Stimulated activated CD8-positive, alpha-beta memory T cell treated with anti-CD3 and anti-CD28 coated beads, Interleukin-4, amount 100 ng/mL, for 24 hours (primary cell): Measurements from ENCODE around the gene CHCHD3.
"Not testable (repeated sequence)": the region's sequence is repeated elsewhere in the genome, so short reads cannot be mapped to it uniquely, and the experiment has no call there.

ENCODE experiments used
- DNase-seq: peaks from one replicate; pipeline ENCODE4 v3.0.0-alpha.2; 2020; ENCODE audit warnings: low read depth

The CHCHD3 gene

GRCh38 chr7:133003052-133003910, 78.6 kb downstream of the CHCHD3 start:
- no peak for DNase-seq

- no peak for DNase-seq
Measured at GRCh38 chr7:133001727-133002126, 80.2 kb downstream of the CHCHD3 start.

GRCh38 chr7:132999845-133000244, 82.0 kb downstream of the CHCHD3 start:
- no peak for DNase-seq

DNA sequence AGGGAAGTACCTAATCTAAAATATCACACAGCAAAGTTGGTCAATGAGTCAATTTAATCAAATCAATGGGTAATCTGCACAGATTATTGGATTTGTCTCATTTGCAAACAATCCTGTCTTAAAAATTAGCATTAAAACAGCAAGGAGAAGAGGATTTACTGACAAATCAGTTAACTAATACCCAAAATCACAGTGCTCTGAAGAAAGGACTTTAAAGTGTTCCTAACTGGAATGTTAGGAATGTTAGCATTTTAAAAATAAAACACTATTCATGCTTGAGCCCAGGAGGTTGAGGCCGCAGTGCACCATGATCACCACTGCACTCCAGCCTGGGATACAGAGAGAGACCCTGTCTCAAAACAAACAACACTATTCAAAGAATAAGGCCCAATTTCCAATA, 83.1 kb downstream of the CHCHD3 start:
- no peak for DNase-seq

DNA sequence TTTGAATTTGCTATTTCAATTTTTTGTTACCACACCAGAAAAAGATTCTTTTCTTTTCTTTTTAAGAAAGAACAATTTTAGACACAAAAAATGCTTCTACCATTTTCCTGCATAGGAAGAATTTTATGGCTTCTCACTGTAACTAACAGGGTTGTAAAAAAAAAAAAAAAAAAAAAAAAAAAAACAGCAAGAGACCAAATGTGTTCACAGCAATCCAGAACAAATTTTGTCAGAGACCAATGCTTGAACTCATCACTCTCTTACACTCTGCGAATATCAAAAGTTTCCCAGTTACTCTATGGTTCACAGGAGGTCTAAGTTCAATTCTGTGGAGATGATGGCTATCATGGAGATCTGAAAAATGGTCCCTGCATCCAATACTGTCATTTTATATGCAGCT, 84.4 kb downstream of the CHCHD3 start:
- no peak for DNase-seq

- no peak for DNase-seq
Measured at GRCh38 chr7:132996581-132997242, 85.2 kb downstream of the CHCHD3 start.

- DNase-seq: no peak
Measured at GRCh38 chr7:132993377-132994013, 88.4 kb downstream of the CHCHD3 start.

- DNase-seq: no peak
Measured at GRCh38 chr7:132991615-132992587, 90.0 kb downstream of the CHCHD3 start.

DNA sequence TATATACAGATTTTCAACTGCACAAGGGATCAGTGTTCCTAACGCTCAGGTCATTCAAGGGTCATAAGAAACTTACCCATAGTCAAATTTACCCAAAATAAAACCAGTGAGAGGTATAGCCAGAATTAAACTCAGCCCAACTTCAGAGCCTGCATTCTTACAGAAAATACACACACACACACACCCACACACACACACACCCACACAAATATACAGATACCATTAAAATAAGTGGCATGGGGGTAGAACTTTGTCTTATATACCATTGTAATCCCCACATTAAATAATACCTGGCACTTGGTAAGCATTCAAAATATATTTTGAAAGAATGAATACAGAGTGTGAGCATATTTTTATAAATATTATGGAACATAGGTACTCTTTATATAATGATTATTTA, 93.8 kb downstream of the CHCHD3 start:
- no peak for DNase-seq

GRCh38 chr7:132980402-132980801, 101.5 kb downstream of the CHCHD3 start:
- no peak for DNase-seq

- no peak for DNase-seq
Measured at GRCh38 chr7:132979524-132979923, 102.4 kb downstream of the CHCHD3 start.

DNA sequence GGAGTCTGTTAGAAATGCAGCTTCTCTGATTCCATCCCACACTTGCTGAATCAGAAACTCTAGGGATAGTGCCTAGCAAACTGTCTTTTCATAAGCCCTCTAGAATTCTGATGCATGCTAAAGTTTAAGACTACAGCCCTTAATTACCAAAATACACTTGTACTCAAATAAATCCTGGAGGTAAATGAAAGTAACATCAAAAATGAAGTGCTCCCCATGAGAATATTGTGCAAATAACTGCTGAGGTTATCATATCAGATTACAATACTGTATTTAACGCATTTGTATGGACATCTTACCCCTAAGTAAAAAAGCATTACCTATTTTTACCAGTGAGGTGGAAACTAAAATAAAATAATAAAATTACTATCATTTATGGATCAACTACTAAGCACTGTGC, 104.7 kb downstream of the CHCHD3 start:
- DNase-seq: no peak

- DNase-seq: no peak
Measured at GRCh38 chr7:132972745-132973144, 109.1 kb downstream of the CHCHD3 start.

DNA sequence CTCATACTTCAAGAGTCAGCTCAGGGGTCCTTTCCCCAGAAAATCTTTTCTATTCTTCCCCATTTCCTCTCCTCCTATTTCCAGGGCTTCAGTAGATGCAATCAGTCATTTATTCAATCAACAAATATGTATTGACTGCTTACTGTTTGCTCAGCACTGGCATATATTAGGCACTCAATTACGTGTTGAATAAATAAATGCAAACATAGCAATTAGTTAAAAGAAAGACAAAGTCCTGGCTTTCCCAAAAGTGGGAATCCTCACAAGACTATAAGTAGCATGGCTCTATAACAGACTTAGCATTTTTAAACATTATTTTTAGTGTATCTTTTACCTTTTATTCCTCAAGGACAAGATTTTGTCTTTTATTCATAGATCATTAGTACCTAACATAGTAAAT, 111.6 kb downstream of the CHCHD3 start:
- DNase-seq: no peak

DNA sequence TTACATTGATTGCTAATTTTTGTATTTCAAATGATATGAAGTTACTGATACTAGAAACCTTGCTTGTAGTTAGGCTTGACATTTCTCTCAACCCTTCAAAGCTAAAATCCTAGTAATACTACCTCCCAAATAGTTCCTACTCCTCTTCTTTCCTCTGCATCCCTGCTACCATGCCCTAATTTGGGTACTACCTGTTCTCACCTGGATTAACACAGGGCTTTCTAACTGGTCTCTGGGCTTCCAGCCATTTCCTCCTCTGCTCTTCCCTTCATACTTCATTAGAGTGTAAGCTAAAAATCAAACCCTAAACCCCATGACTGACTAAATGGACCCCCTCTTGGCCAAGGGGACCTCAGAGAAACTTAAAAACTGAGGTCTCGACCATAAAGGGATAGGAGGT, 112.4 kb downstream of the CHCHD3 start:
- DNase-seq: no peak

GRCh38 chr7:132967470-132967848, 114.4 kb downstream of the CHCHD3 start:
- not testable (repeated sequence) for DNase-seq

DNA sequence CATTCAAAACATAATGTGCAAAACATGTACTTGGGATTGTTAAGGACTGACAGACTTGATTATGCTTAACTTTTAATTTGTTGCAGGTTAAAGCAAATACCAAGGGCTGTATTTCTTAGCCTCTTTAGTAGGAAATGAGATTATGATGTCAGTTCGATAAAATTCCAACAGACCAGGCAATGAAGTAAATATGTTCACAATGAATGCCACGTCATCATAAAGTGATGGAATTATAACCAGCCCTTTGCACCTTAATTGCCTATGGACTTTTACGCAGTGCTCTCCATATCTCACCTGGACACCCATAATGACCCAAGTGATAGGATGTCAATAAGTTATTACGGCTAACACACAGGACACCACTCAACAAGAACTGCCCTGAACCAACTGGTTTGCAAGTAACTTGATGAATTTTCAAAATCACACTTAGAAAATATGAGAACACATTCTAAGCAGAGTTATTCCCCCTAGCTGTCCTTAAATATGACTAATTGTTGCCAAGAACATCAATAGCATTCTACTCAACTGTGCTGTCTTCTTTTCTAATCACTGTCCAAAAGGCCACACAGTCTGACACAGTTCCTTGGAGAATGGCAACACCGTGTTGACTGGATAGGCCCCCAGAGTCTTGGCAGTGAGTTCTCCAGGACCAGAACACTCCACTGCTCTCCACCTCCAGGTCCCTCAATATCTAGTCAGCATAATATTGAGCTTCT, 115.0 kb downstream of the CHCHD3 start:
- no peak for DNase-seq

- DNase-seq: no peak
Measured at GRCh38 chr7:132965951-132966350, 115.9 kb downstream of the CHCHD3 start.

DNA sequence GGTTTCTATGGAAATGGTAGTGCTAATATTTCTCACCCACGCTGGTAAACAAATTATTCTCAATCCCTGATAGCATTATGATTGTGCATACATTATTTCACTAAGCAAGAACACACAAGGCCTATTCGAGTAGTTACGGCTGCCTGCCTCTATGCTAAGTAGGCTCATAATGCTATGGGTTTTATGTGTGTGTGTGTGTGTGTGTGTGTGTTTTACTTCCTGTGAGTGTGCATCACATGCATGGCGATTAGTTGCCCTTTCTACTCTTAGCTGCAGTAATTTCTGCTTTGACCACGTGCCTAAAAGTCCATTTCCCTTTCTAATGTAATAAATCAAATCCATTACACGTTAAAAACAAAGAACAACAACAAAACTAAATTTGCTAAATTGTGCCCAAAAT, 117.0 kb downstream of the CHCHD3 start:
- no peak for DNase-seq

DNA sequence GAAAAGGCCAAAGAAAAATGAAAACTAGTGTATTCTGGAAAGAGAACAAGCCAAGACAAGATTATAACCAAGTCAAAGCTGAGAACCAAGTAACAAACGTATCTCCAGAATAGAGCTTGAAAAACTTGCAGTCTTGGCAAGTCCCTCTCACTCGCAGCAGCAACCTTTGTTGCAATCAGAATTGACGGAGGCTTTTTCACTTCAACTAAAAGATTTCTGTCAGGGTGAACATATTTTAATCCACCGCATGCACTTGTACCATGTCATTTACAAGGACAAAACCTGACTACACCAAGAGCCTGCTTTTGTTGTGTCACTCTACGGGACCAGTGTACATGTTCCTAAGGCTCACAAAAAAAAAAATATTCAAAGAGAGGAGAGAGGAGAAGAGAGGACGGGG, 122.0 kb downstream of the CHCHD3 start:
- no peak for DNase-seq

DNA sequence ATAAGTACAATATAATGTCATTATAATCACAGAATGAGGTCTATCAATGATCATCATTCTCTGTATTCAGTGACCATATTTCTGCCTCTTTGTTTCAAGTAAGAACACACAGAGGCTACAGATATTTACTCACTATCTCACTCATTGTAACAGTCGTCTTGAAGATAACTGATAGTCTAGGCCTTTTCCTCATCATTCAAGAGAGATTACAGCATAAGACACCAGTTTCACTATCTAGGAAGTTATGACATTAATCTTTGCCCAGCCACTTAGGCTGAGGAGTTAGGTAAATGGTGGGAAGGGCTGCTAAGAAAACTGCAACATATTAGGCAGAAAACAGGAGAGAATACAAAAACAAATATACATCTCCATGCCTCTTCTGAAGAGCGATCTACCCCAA, 125.3 kb downstream of the CHCHD3 start:
- DNase-seq: no peak
